Type B pancreatic cell (in vitro differentiated cells): ENCODE data around the gene SFRP2. TPM values are rescaled to one million over a fixed set of nuclear protein-coding genes. Genes with fewer than 3 reads are reported as not detected.

Source experiments
- DNase-seq: peaks from one replicate; pipeline ENCODE4 v3.0.0; 2021; ENCODE audit warnings: mixed read lengths; ENCODE audit not compliant: unreplicated experiment; ENCODE audit errors: extremely low spot score
- H3K27ac Mint-ChIP-seq: 2 replicates; pipeline ENCODE4 v1.8.0; 2021; ENCODE audit warnings: mild to moderate bottlenecking, mixed read lengths
- H3K27me3 Mint-ChIP-seq: 2 replicates; pipeline ENCODE4 v1.8.0; 2021; ENCODE audit warnings: mixed read lengths
- H3K36me3 Mint-ChIP-seq: 2 replicates; pipeline ENCODE4 v1.8.0; 2021; ENCODE audit warnings: mixed read lengths
- H3K4me1 Mint-ChIP-seq: one replicate; pipeline ENCODE4 v1.8.0; 2021; ENCODE audit warnings: mixed read lengths; ENCODE audit not compliant: unreplicated experiment
- H3K4me3 Mint-ChIP-seq: 2 replicates; pipeline ENCODE4 v1.8.0; 2021; ENCODE audit warnings: mild to moderate bottlenecking, mixed read lengths
- H3K9me3 Mint-ChIP-seq: 2 replicates; pipeline ENCODE4 v1.8.0; 2021; ENCODE audit warnings: mixed read lengths
- CTCF ChIP-seq: fragments of 200-600 bp; sonication (generic); conservative IDR thresholded peaks from 2 replicates; pipeline ENCODE4 v1.5.0; 2021; ENCODE audit warnings: antibody characterized with exemption, mild to moderate bottlenecking
- total RNA-seq: library from RNA; stranded (reverse); gene quantifications from 2 replicates; pipeline ENCODE4 v1.2.1, GENCODE V29; 2021; ENCODE audit warnings: low replicate concordance

SFRP2 gene
- total RNA-seq, 1 donor from 2014 or later = 31.9 TPM

DNA sequence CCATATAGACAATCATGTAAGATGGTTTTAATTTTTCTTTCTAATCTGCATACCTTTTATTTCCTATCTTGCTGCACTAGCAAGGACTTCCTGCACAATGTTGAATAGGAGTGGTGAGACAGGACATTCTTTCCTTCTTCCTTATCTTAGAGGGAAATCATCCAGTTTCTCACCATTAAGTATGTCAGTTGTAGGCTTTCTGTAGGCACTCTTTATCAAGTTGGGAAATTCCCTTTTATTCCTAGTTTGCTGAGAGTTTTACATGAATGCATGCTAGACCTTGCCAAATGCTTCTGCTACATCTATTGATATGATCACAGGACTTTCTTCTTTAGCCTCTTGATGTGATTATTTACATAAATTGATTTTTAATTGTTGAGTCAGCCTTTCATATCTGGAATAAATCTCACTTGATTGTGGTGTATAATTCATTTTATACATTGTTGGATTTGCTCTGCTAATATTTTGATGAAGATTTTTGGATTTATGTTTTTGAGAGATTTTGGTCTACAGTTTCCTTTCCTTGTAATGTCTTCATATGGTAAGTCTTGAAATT lies 52.9 kb downstream of the SFRP2 start:
- H3K4me1 Mint-ChIP-seq = peaks cover 7% of the 10 kb centered on the region
- H3K27ac Mint-ChIP-seq = no peak overlapping the region
- TF ChIP-seq CTCF = no peak
- no peaks in the 10 kb centered on the region for H3K27me3 Mint-ChIP-seq
- DNase-seq = no peak
- H3K36me3 Mint-ChIP-seq = peaks cover 6% of the 10 kb centered on the region
- peaks cover 5% of the 10 kb centered on the region for H3K9me3 Mint-ChIP-seq
- H3K4me3 Mint-ChIP-seq = no peak overlapping the region

GRCh38 chr4:153733751-153734448 lies 55.0 kb downstream of the SFRP2 start:
- no peak for TF ChIP-seq CTCF
- H3K4me3 Mint-ChIP-seq = no peak overlapping the region
- H3K36me3 Mint-ChIP-seq = no peaks in the 10 kb centered on the region
- H3K27me3 Mint-ChIP-seq = no peaks in the 10 kb centered on the region
- peaks cover 11% of the 10 kb centered on the region for H3K4me1 Mint-ChIP-seq
- no peak for DNase-seq
- peaks cover 5% of the 10 kb centered on the region for H3K9me3 Mint-ChIP-seq
- H3K27ac Mint-ChIP-seq = no peak overlapping the region

GRCh38 chr4:153731239-153731638 lies 57.6 kb downstream of the SFRP2 start:
- Mint-ChIP-seq H3K27ac (peak overlapping the region; percentile 13), H3K9me3 (peaks cover 5% of the 10 kb centered on the region), H3K4me3 (peak overlapping the region; percentile 32), H3K36me3 (no peaks in the 10 kb centered on the region), H3K4me1 (peaks cover 11% of the 10 kb centered on the region), H3K27me3 (no peaks in the 10 kb centered on the region)
- TF ChIP-seq CTCF = no peak
- no peak for DNase-seq

Other genes starting within 250 kb of the SFRP2 start
- gene TLR2, start 104.8 kb downstream of the SFRP2 start, total RNA-seq = 0.74 and 1.2 TPM in 2 replicates
- gene RNF175, start 29.1 kb downstream of the SFRP2 start, total RNA-seq = 0.38 and 11.3 TPM in 2 replicates